Fibroblast of lung (primary cell): ENCODE data around the gene FRMPD3. TPM values are rescaled to one million over a fixed set of nuclear protein-coding genes. Genes with fewer than 3 reads are reported as not detected.
A peak's percentile ranks its signal among the peaks of the same experiment; 100 is the strongest.

Source experiments
- DNase-seq, 2 donors: peaks; one replicate each; pipeline versions ENCODE4 v3.0.0 to v3.0.0-alpha.2; 2010; ENCODE audit warnings: low read depth in 2 of 2
- H2AFZ ChIP-seq: 2 replicates; pipeline ENCODE4 v1.5.1; 2012; ENCODE audit warnings: low read length, control low read depth, inconsistent platforms
- H3K27ac ChIP-seq: 2 replicates; pipeline ENCODE4 v1.5.1; 2011; ENCODE audit warnings: low read length, control low read depth; ENCODE audit not compliant: insufficient read depth
- H3K27me3 ChIP-seq: 2 replicates; pipeline ENCODE4 v1.5.1; 2011; ENCODE audit warnings: mild to moderate bottlenecking, low read length; ENCODE audit not compliant: control insufficient read depth, insufficient read depth
- H3K36me3 ChIP-seq: 2 replicates; pipeline ENCODE4 v1.5.1; 2011; ENCODE audit warnings: low read length; ENCODE audit not compliant: control insufficient read depth, insufficient read depth
- H3K4me1 ChIP-seq: 2 replicates; pipeline ENCODE4 v1.5.1; 2011; ENCODE audit warnings: low read length; ENCODE audit not compliant: control insufficient read depth, insufficient read depth; ENCODE audit errors: extremely low read depth
- H3K4me2 ChIP-seq: 2 replicates; pipeline ENCODE4 v1.5.1; 2011; ENCODE audit warnings: low read length, control low read depth; ENCODE audit not compliant: insufficient read depth; ENCODE audit errors: extremely low read depth
- H3K4me3 ChIP-seq, 4 experiments: fragments of 200-600 bp in 1 of 4; sonication (generic) in 1 of 4; replicated peaks in 1 of 4; 2 replicates each; pipeline ENCODE4 v1.5.1; 2011 to 2016; ENCODE audit warnings: low read length in 4 of 4, low read depth in 3 of 4, mild to moderate bottlenecking in 3 of 4, control low read depth in 2 of 4, inconsistent platforms in 1 of 4, mixed read lengths in 1 of 4; ENCODE audit not compliant: insufficient read depth in 1 of 4; ENCODE audit errors: control extremely low read depth in 1 of 4
- H3K79me2 ChIP-seq: 2 replicates; pipeline ENCODE4 v1.5.1; 2012; ENCODE audit warnings: mild to moderate bottlenecking, low read length, inconsistent platforms; ENCODE audit not compliant: control insufficient read depth, insufficient read depth
- H3K9ac ChIP-seq: 2 replicates; pipeline ENCODE4 v1.5.1; 2011; ENCODE audit warnings: mild to moderate bottlenecking, low read length, control low read depth; ENCODE audit not compliant: insufficient read depth
- H3K9me3 ChIP-seq: 2 replicates; pipeline ENCODE4 v1.5.1; 2012; ENCODE audit warnings: low read depth, low read length; ENCODE audit not compliant: control insufficient read depth, insufficient read depth
- H4K20me1 ChIP-seq: 2 replicates; pipeline ENCODE4 v1.5.1; 2011; ENCODE audit warnings: low read length; ENCODE audit not compliant: control insufficient read depth, insufficient read depth; ENCODE audit errors: extremely low read depth
- EZH2 ChIP-seq: IDR thresholded peaks from 2 replicates; pipeline ENCODE4 v1.5.1; 2012; ENCODE audit warnings: low read length, control low read depth, mild to moderate bottlenecking; ENCODE audit errors: missing control alignments
- polyA plus RNA-seq, 2 donors: library from polyadenylated mRNA; depleted of rRNA in 1 of 2; stranded (reverse) in 1 of 2; unstranded in 1 of 2; fragments of >200 nt; gene quantifications; 2 replicates each; pipeline ENCODE4 v1.2.1, GENCODE V29; 2011 to 2012; ENCODE audit warnings: missing spikeins in 1 of 2
- total RNA-seq: library from RNA; depleted of rRNA; stranded (reverse); fragments of >200 nt; gene quantifications from 2 replicates; pipeline ENCODE4 v1.2.1, GENCODE V29; 2014
- TF ChIP-seq, protein P1 (sequence below), 2 donors: IDR thresholded peaks in 1 of 2; conservative IDR thresholded peaks in 1 of 2; 1 replicate in 1 of 2; 2 replicates in 1 of 2; pipeline ENCODE4 v1.5.1; 2011 to 2012; ENCODE audit warnings: low read length in 2 of 2, control low read depth in 1 of 2, inconsistent platforms in 1 of 2, low read depth in 1 of 2, mild to moderate bottlenecking in 1 of 2

Gene FRMPD3
- total and polyA plus RNA-seq, 2 donors (not counting 1 experiment from before 2014, with no cell fraction given) = 0.05 TPM; not detected in 1

DNA sequence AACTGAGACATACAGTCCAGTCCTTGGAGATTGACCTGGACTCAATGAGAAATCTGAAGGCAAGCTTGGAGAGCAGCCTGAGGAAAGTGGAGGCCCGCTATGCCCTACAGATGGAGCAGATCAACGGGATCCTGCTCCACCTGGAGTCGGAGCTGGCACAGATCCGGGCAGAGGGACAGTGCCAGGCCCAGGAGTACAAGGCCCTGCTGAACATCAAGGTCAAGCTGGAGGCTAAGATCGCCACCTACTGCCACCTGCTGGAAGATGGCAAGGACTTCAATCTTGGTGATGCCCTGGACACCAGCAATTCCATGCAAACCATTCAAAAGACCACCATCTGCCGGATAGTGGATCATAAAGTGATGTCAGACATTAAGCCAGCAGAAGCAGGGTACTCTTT is 20.4 kb upstream of the FRMPD3 start:
- H3K27ac ChIP-seq = no peak overlapping the region
- no peak overlapping the region for H3K9ac ChIP-seq
- H4K20me1 ChIP-seq = no peaks in the 10 kb centered on the region
- H3K79me2 ChIP-seq = no peaks in the 10 kb centered on the region
- no peak overlapping the region for H3K4me2 ChIP-seq
- TF ChIP-seq, protein P1, sequence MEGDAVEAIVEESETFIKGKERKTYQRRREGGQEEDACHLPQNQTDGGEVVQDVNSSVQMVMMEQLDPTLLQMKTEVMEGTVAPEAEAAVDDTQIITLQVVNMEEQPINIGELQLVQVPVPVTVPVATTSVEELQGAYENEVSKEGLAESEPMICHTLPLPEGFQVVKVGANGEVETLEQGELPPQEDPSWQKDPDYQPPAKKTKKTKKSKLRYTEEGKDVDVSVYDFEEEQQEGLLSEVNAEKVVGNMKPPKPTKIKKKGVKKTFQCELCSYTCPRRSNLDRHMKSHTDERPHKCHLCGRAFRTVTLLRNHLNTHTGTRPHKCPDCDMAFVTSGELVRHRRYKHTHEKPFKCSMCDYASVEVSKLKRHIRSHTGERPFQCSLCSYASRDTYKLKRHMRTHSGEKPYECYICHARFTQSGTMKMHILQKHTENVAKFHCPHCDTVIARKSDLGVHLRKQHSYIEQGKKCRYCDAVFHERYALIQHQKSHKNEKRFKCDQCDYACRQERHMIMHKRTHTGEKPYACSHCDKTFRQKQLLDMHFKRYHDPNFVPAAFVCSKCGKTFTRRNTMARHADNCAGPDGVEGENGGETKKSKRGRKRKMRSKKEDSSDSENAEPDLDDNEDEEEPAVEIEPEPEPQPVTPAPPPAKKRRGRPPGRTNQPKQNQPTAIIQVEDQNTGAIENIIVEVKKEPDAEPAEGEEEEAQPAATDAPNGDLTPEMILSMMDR (conservative IDR thresholded peaks at IDR 0.05 in 1 of 2, IDR thresholded peaks at IDR 0.05 in 1 of 2; ENCODE audit: low read depth in 1 of 2, low read length in 2 of 2) = peak in 1 of 2 donors; percentile 29
- TF ChIP-seq EZH2 = no peak
- peak in 1 of 2 donors; percentile 15 for DNase-seq
- H2AFZ ChIP-seq = no peak overlapping the region
- H3K36me3 ChIP-seq = no peaks in the 10 kb centered on the region
- H3K9me3 ChIP-seq = no peaks in the 10 kb centered on the region
- no peaks in the 10 kb centered on the region for H3K27me3 ChIP-seq
- H3K4me1 ChIP-seq = no peaks in the 10 kb centered on the region
- no peak overlapping the region for H3K4me3 ChIP-seq

DNA sequence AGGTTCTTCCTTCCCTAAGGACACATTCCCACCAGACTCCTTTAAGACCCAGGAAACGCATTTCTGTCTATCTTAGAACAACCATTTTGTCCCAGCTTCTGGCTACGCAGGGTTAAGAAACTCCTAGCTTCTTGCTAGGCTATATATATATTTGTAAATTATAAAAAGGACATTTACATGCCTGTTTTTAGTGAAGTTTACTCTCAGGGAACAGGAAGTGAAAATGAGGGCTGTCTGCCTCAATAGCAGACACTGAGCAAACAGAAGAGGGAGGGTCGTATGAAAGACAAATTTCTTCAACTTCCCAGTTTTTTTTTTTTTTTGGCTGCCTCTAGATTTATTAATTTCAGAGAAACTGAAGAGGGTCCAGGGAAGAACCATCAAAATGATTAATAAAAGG is 9.3 kb upstream of the FRMPD3 start:
- H3K4me1 ChIP-seq = no peaks in the 10 kb centered on the region
- H3K9ac ChIP-seq = no peak overlapping the region
- no peaks in the 10 kb centered on the region for H3K79me2 ChIP-seq
- no peak for DNase-seq
- no peaks in the 10 kb centered on the region for H3K36me3 ChIP-seq
- H3K4me2 ChIP-seq = no peak overlapping the region
- peaks cover 2% of the 10 kb centered on the region for H3K27me3 ChIP-seq
- H2AFZ ChIP-seq = no peak overlapping the region
- H4K20me1 ChIP-seq = no peaks in the 10 kb centered on the region
- H3K9me3 ChIP-seq = no peaks in the 10 kb centered on the region
- TF ChIP-seq, protein P1 (conservative IDR thresholded peaks at IDR 0.05 in 1 of 2, IDR thresholded peaks at IDR 0.05 in 1 of 2; ENCODE audit: low read depth in 1 of 2, low read length in 2 of 2) = no peak
- TF ChIP-seq EZH2 = no peak
- H3K27ac ChIP-seq = no peak overlapping the region
- no peak overlapping the region for H3K4me3 ChIP-seq

DNA sequence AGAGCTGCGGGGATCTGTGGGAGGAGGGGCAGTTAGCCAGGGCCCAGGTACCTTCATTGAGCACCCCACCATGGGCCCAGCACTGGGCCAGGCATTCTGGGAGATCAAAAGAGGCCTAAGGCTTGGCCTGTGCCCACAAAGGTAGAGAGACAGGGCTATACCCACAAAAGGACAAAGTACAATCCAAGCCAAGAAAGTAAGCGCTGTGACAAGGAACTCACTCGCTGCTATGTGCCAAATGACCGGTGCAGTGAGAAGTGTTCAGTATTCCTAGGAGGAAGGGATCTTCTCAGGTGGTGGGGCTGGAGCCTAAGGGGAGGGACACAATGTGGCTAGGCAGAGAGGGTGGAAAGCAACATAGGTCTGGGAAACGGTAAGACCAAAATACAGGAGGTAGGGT is 8.8 kb upstream of the FRMPD3 start:
- no peak overlapping the region for H3K4me2 ChIP-seq
- H3K36me3 ChIP-seq = no peaks in the 10 kb centered on the region
- TF ChIP-seq, protein P1 (conservative IDR thresholded peaks at IDR 0.05 in 1 of 2, IDR thresholded peaks at IDR 0.05 in 1 of 2; ENCODE audit: low read depth in 1 of 2, low read length in 2 of 2) = no peak
- TF ChIP-seq EZH2 = no peak
- H3K9ac ChIP-seq = no peak overlapping the region
- H3K27ac ChIP-seq = no peak overlapping the region
- H3K27me3 ChIP-seq = peaks cover 2% of the 10 kb centered on the region
- no peaks in the 10 kb centered on the region for H3K9me3 ChIP-seq
- no peak for DNase-seq
- H2AFZ ChIP-seq = no peak overlapping the region
- no peaks in the 10 kb centered on the region for H3K4me1 ChIP-seq
- H4K20me1 ChIP-seq = no peaks in the 10 kb centered on the region
- H3K4me3 ChIP-seq = no peak overlapping the region
- H3K79me2 ChIP-seq = no peaks in the 10 kb centered on the region
